ENCODE data around the gene PARVB.

GRCh38 chr22:43991316-43992020, 32.6 kb upstream of the PARVB start:
- no peak for TF ChIP-seq CTCF (IDR thresholded peaks at IDR 0.05)
- no peak for TF ChIP-seq POLR2A (IDR thresholded peaks at IDR 0.05)

All from esophagus squamous epithelium (tissue), 4 donors.